ENCODE results near the gene RNASEH1. TPM values are rescaled to one million over a fixed set of nuclear protein-coding genes. Genes with fewer than 3 reads are reported as not detected.
A peak's percentile ranks its signal among the peaks of the same experiment; 100 is the strongest.

RNASEH1 gene
- total and polyA plus RNA-seq, 2 of the 13 experiments (the other 11 are each of a cell fraction or from before 2014, with no cell fraction given) = 14.5 to 57.4 TPM

GRCh38 chr2:3606028-3606369 lies 47.9 kb upstream of the RNASEH1 start (continued):
- TF ChIP-seq, protein P1, sequence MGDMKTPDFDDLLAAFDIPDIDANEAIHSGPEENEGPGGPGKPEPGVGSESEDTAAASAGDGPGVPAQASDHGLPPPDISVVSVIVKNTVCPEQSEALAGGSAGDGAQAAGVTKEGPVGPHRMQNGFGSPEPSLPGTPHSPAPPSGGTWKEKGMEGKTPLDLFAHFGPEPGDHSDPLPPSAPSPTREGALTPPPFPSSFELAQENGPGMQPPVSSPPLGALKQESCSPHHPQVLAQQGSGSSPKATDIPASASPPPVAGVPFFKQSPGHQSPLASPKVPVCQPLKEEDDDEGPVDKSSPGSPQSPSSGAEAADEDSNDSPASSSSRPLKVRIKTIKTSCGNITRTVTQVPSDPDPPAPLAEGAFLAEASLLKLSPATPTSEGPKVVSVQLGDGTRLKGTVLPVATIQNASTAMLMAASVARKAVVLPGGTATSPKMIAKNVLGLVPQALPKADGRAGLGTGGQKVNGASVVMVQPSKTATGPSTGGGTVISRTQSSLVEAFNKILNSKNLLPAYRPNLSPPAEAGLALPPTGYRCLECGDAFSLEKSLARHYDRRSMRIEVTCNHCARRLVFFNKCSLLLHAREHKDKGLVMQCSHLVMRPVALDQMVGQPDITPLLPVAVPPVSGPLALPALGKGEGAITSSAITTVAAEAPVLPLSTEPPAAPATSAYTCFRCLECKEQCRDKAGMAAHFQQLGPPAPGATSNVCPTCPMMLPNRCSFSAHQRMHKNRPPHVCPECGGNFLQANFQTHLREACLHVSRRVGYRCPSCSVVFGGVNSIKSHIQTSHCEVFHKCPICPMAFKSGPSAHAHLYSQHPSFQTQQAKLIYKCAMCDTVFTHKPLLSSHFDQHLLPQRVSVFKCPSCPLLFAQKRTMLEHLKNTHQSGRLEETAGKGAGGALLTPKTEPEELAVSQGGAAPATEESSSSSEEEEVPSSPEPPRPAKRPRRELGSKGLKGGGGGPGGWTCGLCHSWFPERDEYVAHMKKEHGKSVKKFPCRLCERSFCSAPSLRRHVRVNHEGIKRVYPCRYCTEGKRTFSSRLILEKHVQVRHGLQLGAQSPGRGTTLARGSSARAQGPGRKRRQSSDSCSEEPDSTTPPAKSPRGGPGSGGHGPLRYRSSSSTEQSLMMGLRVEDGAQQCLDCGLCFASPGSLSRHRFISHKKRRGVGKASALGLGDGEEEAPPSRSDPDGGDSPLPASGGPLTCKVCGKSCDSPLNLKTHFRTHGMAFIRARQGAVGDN (CRISPR knock-in tag; IDR thresholded peaks at IDR 0.05) = peak; percentile 18; the same call in 1 of the 2 replicates
- TF ChIP-seq FOXC1 (CRISPR knock-in tag; IDR thresholded peaks at IDR 0.05; ENCODE audit: borderline replicate concordance) = 0 out of 2 replicates have a peak, but pooled peaks have one; percentile 38
- no peak for TF ChIP-seq KAT8 (CRISPR knock-in tag; IDR thresholded peaks at IDR 0.05)
- TF ChIP-seq ZSCAN31 (CRISPR knock-in tag; IDR thresholded peaks at IDR 0.05; ENCODE audit: low read depth) = no peak
- no peak for TF ChIP-seq ATRX (CRISPR knock-in tag; IDR thresholded peaks at IDR 0.05; ENCODE audit: borderline replicate concordance)
- peak; percentile 34; the same call in 1 of the 2 replicates for TF ChIP-seq HNF1B (CRISPR knock-in tag; IDR thresholded peaks at IDR 0.05)
- no peak for TF ChIP-seq SPEN (CRISPR knock-in tag; IDR thresholded peaks at IDR 0.05; ENCODE audit: low read depth)
- TF ChIP-seq NRL (CRISPR knock-in tag; IDR thresholded peaks at IDR 0.05; ENCODE audit: borderline replicate concordance) = no peak
- TF ChIP-seq TFDP1 (CRISPR knock-in tag; IDR thresholded peaks at IDR 0.05; ENCODE audit: borderline replicate concordance) = no peak
- no peak for TF ChIP-seq ZNF576 (CRISPR knock-in tag; IDR thresholded peaks at IDR 0.05)
- TF ChIP-seq ZNF776 (CRISPR knock-in tag; IDR thresholded peaks at IDR 0.05) = peak; percentile 62; the same call in 1 of the 2 replicates
- TF ChIP-seq ZNF24 (IDR thresholded peaks at IDR 0.05) = no peak
- TF ChIP-seq, protein P2, sequence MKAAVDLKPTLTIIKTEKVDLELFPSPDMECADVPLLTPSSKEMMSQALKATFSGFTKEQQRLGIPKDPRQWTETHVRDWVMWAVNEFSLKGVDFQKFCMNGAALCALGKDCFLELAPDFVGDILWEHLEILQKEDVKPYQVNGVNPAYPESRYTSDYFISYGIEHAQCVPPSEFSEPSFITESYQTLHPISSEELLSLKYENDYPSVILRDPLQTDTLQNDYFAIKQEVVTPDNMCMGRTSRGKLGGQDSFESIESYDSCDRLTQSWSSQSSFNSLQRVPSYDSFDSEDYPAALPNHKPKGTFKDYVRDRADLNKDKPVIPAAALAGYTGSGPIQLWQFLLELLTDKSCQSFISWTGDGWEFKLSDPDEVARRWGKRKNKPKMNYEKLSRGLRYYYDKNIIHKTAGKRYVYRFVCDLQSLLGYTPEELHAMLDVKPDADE (CRISPR knock-in tag; IDR thresholded peaks at IDR 0.05) = no peak
- TF ChIP-seq NFATC3 (CRISPR knock-in tag; IDR thresholded peaks at IDR 0.05) = 0 out of 2 replicates have a peak, but pooled peaks have one; percentile 6
- no peak for TF ChIP-seq DNMT1 (CRISPR knock-in tag; IDR thresholded peaks at IDR 0.05)
- TF ChIP-seq ZNF501 (CRISPR knock-in tag; IDR thresholded peaks at IDR 0.05) = peak; percentile 87
- peak; percentile 62; the same call in 1 of the 2 replicates for TF ChIP-seq SNAI1 (CRISPR knock-in tag; IDR thresholded peaks at IDR 0.05; ENCODE audit: borderline replicate concordance)
- no peak for TF ChIP-seq E2F5 (CRISPR knock-in tag; conservative IDR thresholded peaks at IDR 0.05)

All from HepG2 (cell line).